K562 (cell line): ENCODE results near the gene SLC17A6. TPM values are rescaled to one million over a fixed set of nuclear protein-coding genes. Genes with fewer than 3 reads are reported as not detected.

Experiments
- ATAC-seq: fragments of 200-7000 bp; cut with Tn5 transposase; 3 replicates; pipeline ENCODE4 v1.9.1; 2020; ENCODE audit warnings: moderate library complexity
- BruUV-seq: library from RNA; stranded (reverse); fragments of 400-500 nt; replicated peaks from 2 replicates; lab custom pipeline; 2021; lab: Mats Ljungman, UMichigan
- CTCF ChIA-PET: fragments of 300-600 bp; formaldehyde crosslinking; extraction: SDS; loops from one replicate; lab custom pipeline; 2021; ENCODE audit warnings: low intra/inter-chr PET ratio; lab: Yijun Ruan, JAX
- POLR2A ChIA-PET: fragments of 300-600, 350-650 bp; sonication (Branson Sonifier 250); formaldehyde crosslinking; extraction: SDS; loops from one replicate; lab custom pipeline; 2021; ENCODE audit warnings: antibody characterized with exemption, inconsistent platforms; lab: Yijun Ruan, JAX
- DNase-seq, 4 experiments: peaks; one replicate each; pipeline versions ENCODE4 v3.0.0 to v3.0.0-alpha.2; 2011 to 2018; ENCODE audit warnings: low spot score in 3 of 4, mixed read lengths in 3 of 4; ENCODE audit errors: extremely low read depth in 1 of 4
- FAIRE-seq: peaks from 2 replicates; lab custom pipeline; 2011; peaks lifted over from hg19 to GRCh38; lab: Jason Lieb, UNC
- H2AFZ ChIP-seq: 2 replicates; pipeline ENCODE4 v1.6.0; 2011; ENCODE audit warnings: low read depth, low read length, control low read depth, inconsistent platforms
- H3K27ac ChIP-seq: fragments of 200-600 bp; 3 replicates; pipeline ENCODE4 v1.8.0; 2011; ENCODE audit warnings: low read depth, mild to moderate bottlenecking, control low read depth, inconsistent platforms, low read length, moderate library complexity, mixed read lengths; ENCODE audit errors: extremely low read depth
- H3K27me3 ChIP-seq, 2 experiments: fragments of 300-600 bp in 1 of 2; 2 replicates in 1 of 2; 3 replicates in 1 of 2; pipeline versions ENCODE4 v1.6.0 to v1.8.0; 2011; ENCODE audit warnings: inconsistent platforms in 2 of 2, low read length in 2 of 2, mild to moderate bottlenecking in 1 of 2, mixed read lengths in 1 of 2, moderate library complexity in 1 of 2; ENCODE audit not compliant: control insufficient read depth in 2 of 2, insufficient read depth in 2 of 2
- H3K36me3 ChIP-seq: fragments of 300-600 bp; 3 replicates; pipeline ENCODE4 v1.8.0; 2011; ENCODE audit warnings: mild to moderate bottlenecking, low read length, inconsistent platforms; ENCODE audit not compliant: control insufficient read depth, insufficient read depth
- H3K4me1 ChIP-seq, 2 experiments: fragments of 200-600 bp in 1 of 2; replicated peaks in 1 of 2; 2 replicates in 1 of 2; 3 replicates in 1 of 2; pipeline versions ENCODE4 v1.5.1 to v1.8.0; 2011; ENCODE audit warnings: inconsistent platforms in 2 of 2, low read length in 2 of 2, mild to moderate bottlenecking in 1 of 2, mixed read lengths in 1 of 2, moderate library complexity in 1 of 2; ENCODE audit not compliant: control insufficient read depth in 2 of 2, insufficient read depth in 2 of 2
- H3K4me2 ChIP-seq: 2 replicates; pipeline ENCODE4 v1.6.1; 2011; ENCODE audit warnings: low read length, control low read depth, inconsistent platforms, mixed read lengths; ENCODE audit not compliant: insufficient read depth
- H3K4me3 ChIP-seq: fragments of 200-600 bp; sonication (generic), shearing (Covaris generic); 2 replicates; pipeline ENCODE4 v1.5.1; 2016; ENCODE audit warnings: control low read depth, inconsistent platforms
- H3K79me2 ChIP-seq: fragments of 200-600 bp; 3 replicates; pipeline ENCODE4 v1.8.0; 2011; ENCODE audit warnings: low read length, inconsistent platforms; ENCODE audit not compliant: control insufficient read depth, insufficient read depth
- H3K9ac ChIP-seq, 2 experiments: 2 replicates each; pipeline versions ENCODE4 v1.6.0 to v1.6.1; 2011; ENCODE audit warnings: low read depth in 2 of 2, low read length in 2 of 2, control low read depth in 1 of 2, inconsistent platforms in 1 of 2, mild to moderate bottlenecking in 1 of 2, mixed read lengths in 1 of 2; ENCODE audit not compliant: insufficient read depth in 1 of 2
- H3K9me1 ChIP-seq: one replicate; pipeline ENCODE4 v1.6.0; 2011; ENCODE audit warnings: inconsistent platforms, mild to moderate bottlenecking, low read length, moderate library complexity; ENCODE audit not compliant: control insufficient read depth, insufficient read depth
- H3K9me3 ChIP-seq: replicated peaks from 2 replicates; pipeline ENCODE4 v1.5.1; 2011; ENCODE audit warnings: low read depth, low read length, inconsistent platforms; ENCODE audit not compliant: control insufficient read depth, insufficient read depth
- H4K20me1 ChIP-seq: replicated peaks from 2 replicates; pipeline ENCODE4 v1.6.1; 2011; ENCODE audit warnings: low read length, inconsistent platforms, mixed read lengths; ENCODE audit not compliant: control insufficient read depth, insufficient read depth
- ETS2 ChIP-seq: IDR thresholded peaks from 2 replicates; pipeline ENCODE4 v1.6.1; 2016; ENCODE audit warnings: borderline replicate concordance, missing genetic modification characterization, mild to moderate bottlenecking, moderate library complexity, missing compliant biosample characterization; ENCODE audit not compliant: poor library complexity, severe bottlenecking
- FOXK1 ChIP-seq: sonication (generic); formaldehyde crosslinking; IDR thresholded peaks from 2 replicates; pipeline ENCODE4 v1.8.0; 2022; ENCODE audit warnings: missing genetic modification reagents, mild to moderate bottlenecking, borderline replicate concordance
- HOXB6 ChIP-seq: fragments of 250-450 bp; sonication (Bioruptor Pico); IDR thresholded peaks from 2 replicates; pipeline ENCODE4 v1.5.1; 2022; ENCODE audit warnings: mild to moderate bottlenecking, borderline replicate concordance
- PYGO2 ChIP-seq: fragments of 450-650 bp; IDR thresholded peaks from 2 replicates; pipeline ENCODE4 v1.6.1; 2016; ENCODE audit warnings: mild to moderate bottlenecking, missing genetic modification characterization, moderate library complexity, missing compliant biosample characterization
- RBM15 ChIP-seq: fragments of 200-400 bp; formaldehyde crosslinking; IDR thresholded peaks from 2 replicates; pipeline ENCODE4 v1.6.1; 2018; ENCODE audit warnings: mild to moderate bottlenecking, low read length, moderate library complexity; ENCODE audit not compliant: insufficient read depth
- THAP7 ChIP-seq: fragments of 250-450 bp; sonication (Bioruptor Pico); IDR thresholded peaks from 2 replicates; pipeline ENCODE4 v1.5.0; 2021
- ZNF239 ChIP-seq: fragments of 250-450 bp; sonication (Bioruptor Pico); IDR thresholded peaks from 2 replicates; pipeline ENCODE4 v1.4.0; 2020; ENCODE audit warnings: mild to moderate bottlenecking
- WGBS: fragments of 100-300 bp; shearing (Covaris generic); methylation state at CpG from one replicate; pipeline ENCODE4 v1.1.6; 2016; ENCODE audit warnings: low coverage, mixed read lengths; ENCODE audit not compliant: insufficient coverage; ENCODE audit errors: missing lambda C conversion rate; 5-methylcytosine and 5-hydroxymethylcytosine counted together
- in situ Hi-C: fragments of 300-500 bp; cut with MboI; formaldehyde crosslinking; loops from 4 replicates; pipeline ENCODE4 v1.15.0; 2018; ENCODE audit warnings: inconsistent platforms, mixed read lengths
- intact Hi-C: fragments of 100-400 bp; cut with micrococcal nuclease; formaldehyde crosslinking; loops from 2 replicates; pipeline ENCODE4 v1.14.2; 2022
- polyA plus RNA-seq, 8 experiments: library from polyadenylated mRNA; depleted of rRNA in 4 of 8; stranded (reverse) in 5 of 8; unstranded in 3 of 8; fragments of >200 nt; fragmentation: Nextera tagmentation in 2 of 8; fragmentation: Illumina TruSeq in 1 of 8; extraction: Ambion mirVana in 2 of 8; extraction: Trizol in 1 of 8; gene quantifications; 2 replicates each; pipeline versions ENCODE4 v1.2.1 to v1.2.3, GENCODE V29; 2011 to 2014; ENCODE audit warnings: inconsistent platforms in 1 of 8, missing spikeins in 1 of 8
- total RNA-seq, 7 experiments: library from RNA; depleted of rRNA in 6 of 7; stranded (reverse); fragments of >200 nt in 6 of 7; fragmentation: Illumina TruSeq in 2 of 7; extraction: Trizol in 2 of 7; gene quantifications; 2 replicates each; pipeline versions ENCODE4 v1.2.1 to v1.2.3, GENCODE V29; 2011 to 2021; ENCODE audit warnings: low replicate concordance in 1 of 7

SLC17A6 gene
- total and polyA plus RNA-seq, 9 of the 15 experiments (the other 6 are each of a cell fraction or from before 2014, with no cell fraction given): not detected

DNA sequence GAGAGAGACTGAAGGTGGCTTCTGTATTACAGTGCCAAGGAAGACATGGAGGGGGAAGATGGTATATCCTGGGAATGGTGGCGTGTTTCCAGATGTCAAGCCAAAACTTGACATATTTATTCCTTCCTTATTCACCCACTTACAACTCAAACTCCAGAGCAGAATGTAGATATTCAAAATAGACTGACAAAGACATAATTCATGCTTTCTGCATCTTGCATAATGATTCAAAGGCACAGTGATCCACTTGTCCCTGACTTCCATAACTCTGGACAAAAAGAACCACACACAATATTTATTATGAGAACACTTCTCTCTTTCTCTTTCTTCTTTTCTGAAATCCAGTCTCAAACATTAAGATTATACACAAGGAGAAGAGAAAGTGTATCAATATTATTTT, 48.9 kb downstream of the SLC17A6 start:
- no peak overlapping the region for H3K9ac ChIP-seq
- POLR2A ChIA-PET: no interaction called here
- H3K4me1 ChIP-seq: no peaks in the 10 kb centered on the region
- H3K4me3 ChIP-seq: no peak overlapping the region
- H3K27ac ChIP-seq: no peak overlapping the region
- BruUV-seq: no TSS peak
- no peak for ATAC-seq
- H3K9me1 ChIP-seq: no peaks in the 10 kb centered on the region
- WGBS: 0% methylated on average over 1 of the region's 1 CpG
- H4K20me1 ChIP-seq: no peaks in the 10 kb centered on the region
- no peaks in the 10 kb centered on the region for H3K79me2 ChIP-seq
- no peak for FAIRE-seq
- in situ Hi-C loops: no loop called here
- no peaks in the 10 kb centered on the region for H3K9me3 ChIP-seq
- H2AFZ ChIP-seq: no peak overlapping the region
- DNase-seq: no peak
- no peaks in the 10 kb centered on the region for H3K36me3 ChIP-seq
- H3K27me3 ChIP-seq: no peaks in the 10 kb centered on the region
- no peak overlapping the region for H3K4me2 ChIP-seq
- intact Hi-C loops: no loop called here
- CTCF ChIA-PET: no interaction called here
- TF ChIP-seq HOXB6 (CRISPR knock-in tag) (no peak), ETS2 (tag) (no peak), THAP7 (CRISPR knock-in tag) (no peak), PYGO2 (tag) (no peak), FOXK1 (no peak), RBM15 (no peak), ZNF239 (no peak)
